GM21576 (cell line): Measurements from ENCODE around the gene CAPZA2.
"Not testable (repeated sequence)": the region's sequence is repeated elsewhere in the genome, so short reads cannot be mapped to it uniquely, and the experiment has no call there.

Source experiments
- ATAC-seq: cut with Tn5 transposase; IDR thresholded peaks from one replicate; pipeline ENCODE4 v1.9.1; 2021; ENCODE audit warnings: mild to moderate bottlenecking, moderate library complexity; ENCODE audit not compliant: unreplicated experiment

CAPZA2 gene

GRCh38 chr7:116862234-116862950 lies at the start of gene CAPZA2:
Gene CAPZA2 (plus strand): TSS chr7:116862587. CDS start chr7:116862612, 25 bp downstream.
- ATAC-seq = peak; percentile 86

GRCh38 chr7:116812860-116813259 lies 49.5 kb upstream of the CAPZA2 start:
- no peak for ATAC-seq

GRCh38 chr7:116813371-116813770 lies 49.0 kb upstream of the CAPZA2 start:
- ATAC-seq = not testable (repeated sequence)

- ATAC-seq = no peak
Measured at GRCh38 chr7:116815041-116815440, 47.3 kb upstream of the CAPZA2 start.

- no peak for ATAC-seq
Measured at GRCh38 chr7:116820149-116820548, 42.2 kb upstream of the CAPZA2 start.

GRCh38 chr7:116821647-116822046 lies 40.7 kb upstream of the CAPZA2 start:
- ATAC-seq = not testable (repeated sequence)

GRCh38 chr7:116824449-116824848 lies 37.9 kb upstream of the CAPZA2 start:
- no peak for ATAC-seq

- no peak for ATAC-seq
Measured at GRCh38 chr7:116828281-116828680, 34.1 kb upstream of the CAPZA2 start.

GRCh38 chr7:116829041-116829440 lies 33.3 kb upstream of the CAPZA2 start:
- no peak for ATAC-seq

- no peak for ATAC-seq
Measured at GRCh38 chr7:116829493-116829892, 32.9 kb upstream of the CAPZA2 start.

GRCh38 chr7:116832692-116833091 lies 29.7 kb upstream of the CAPZA2 start:
- ATAC-seq = no peak

- no peak for ATAC-seq
Measured at GRCh38 chr7:116834815-116835504, 27.4 kb upstream of the CAPZA2 start.

- ATAC-seq = no peak
Measured at GRCh38 chr7:116836048-116836447, 26.3 kb upstream of the CAPZA2 start.

GRCh38 chr7:116836911-116837310 lies 25.5 kb upstream of the CAPZA2 start:
- ATAC-seq = no peak

- no peak for ATAC-seq
Measured at GRCh38 chr7:116837586-116837985, 24.8 kb upstream of the CAPZA2 start.

- no peak for ATAC-seq
Measured at GRCh38 chr7:116840256-116840655, 22.1 kb upstream of the CAPZA2 start.

GRCh38 chr7:116842371-116842770 lies 20.0 kb upstream of the CAPZA2 start:
- no peak for ATAC-seq

- no peak for ATAC-seq
Measured at GRCh38 chr7:116843378-116843777, 19.0 kb upstream of the CAPZA2 start.

GRCh38 chr7:116851175-116851574 lies 11.2 kb upstream of the CAPZA2 start:
- ATAC-seq = no peak

- no peak for ATAC-seq
Measured at GRCh38 chr7:116851671-116852070, 10.7 kb upstream of the CAPZA2 start.

- no peak for ATAC-seq
Measured at GRCh38 chr7:116854132-116854531, 8.3 kb upstream of the CAPZA2 start.

GRCh38 chr7:116857052-116857451 lies 5.3 kb upstream of the CAPZA2 start:
- no peak for ATAC-seq
